Measurements from ENCODE around the gene KRT79.

The KRT79 gene

DNA sequence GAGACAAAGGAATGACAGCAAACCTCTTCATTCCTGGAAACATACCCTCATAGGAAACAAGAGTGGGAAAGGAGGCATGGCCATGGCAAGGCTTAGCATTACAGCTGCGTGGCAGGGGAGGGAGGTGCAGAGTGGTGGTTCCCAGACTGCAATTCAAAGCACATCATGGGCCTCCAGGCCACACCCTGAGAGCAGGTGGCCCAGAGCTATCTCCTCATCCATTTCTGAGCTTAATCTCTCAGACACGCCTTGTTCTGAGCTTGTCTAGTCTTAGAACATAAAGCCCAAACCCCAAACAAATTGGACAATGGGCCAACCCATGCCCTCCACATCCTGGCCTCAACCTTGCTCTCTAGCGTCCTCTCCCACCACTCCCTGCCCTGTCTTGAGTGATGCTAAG is 32.3 kb downstream of the KRT79 start:
- DNase-seq (ENCODE audit: extremely low read depth, low read depth), result no peak
- TF ChIP-seq, protein P1, sequence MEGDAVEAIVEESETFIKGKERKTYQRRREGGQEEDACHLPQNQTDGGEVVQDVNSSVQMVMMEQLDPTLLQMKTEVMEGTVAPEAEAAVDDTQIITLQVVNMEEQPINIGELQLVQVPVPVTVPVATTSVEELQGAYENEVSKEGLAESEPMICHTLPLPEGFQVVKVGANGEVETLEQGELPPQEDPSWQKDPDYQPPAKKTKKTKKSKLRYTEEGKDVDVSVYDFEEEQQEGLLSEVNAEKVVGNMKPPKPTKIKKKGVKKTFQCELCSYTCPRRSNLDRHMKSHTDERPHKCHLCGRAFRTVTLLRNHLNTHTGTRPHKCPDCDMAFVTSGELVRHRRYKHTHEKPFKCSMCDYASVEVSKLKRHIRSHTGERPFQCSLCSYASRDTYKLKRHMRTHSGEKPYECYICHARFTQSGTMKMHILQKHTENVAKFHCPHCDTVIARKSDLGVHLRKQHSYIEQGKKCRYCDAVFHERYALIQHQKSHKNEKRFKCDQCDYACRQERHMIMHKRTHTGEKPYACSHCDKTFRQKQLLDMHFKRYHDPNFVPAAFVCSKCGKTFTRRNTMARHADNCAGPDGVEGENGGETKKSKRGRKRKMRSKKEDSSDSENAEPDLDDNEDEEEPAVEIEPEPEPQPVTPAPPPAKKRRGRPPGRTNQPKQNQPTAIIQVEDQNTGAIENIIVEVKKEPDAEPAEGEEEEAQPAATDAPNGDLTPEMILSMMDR (IDR thresholded peaks at IDR 0.05; ENCODE audit: low read depth, low read length), result no peak

DNA sequence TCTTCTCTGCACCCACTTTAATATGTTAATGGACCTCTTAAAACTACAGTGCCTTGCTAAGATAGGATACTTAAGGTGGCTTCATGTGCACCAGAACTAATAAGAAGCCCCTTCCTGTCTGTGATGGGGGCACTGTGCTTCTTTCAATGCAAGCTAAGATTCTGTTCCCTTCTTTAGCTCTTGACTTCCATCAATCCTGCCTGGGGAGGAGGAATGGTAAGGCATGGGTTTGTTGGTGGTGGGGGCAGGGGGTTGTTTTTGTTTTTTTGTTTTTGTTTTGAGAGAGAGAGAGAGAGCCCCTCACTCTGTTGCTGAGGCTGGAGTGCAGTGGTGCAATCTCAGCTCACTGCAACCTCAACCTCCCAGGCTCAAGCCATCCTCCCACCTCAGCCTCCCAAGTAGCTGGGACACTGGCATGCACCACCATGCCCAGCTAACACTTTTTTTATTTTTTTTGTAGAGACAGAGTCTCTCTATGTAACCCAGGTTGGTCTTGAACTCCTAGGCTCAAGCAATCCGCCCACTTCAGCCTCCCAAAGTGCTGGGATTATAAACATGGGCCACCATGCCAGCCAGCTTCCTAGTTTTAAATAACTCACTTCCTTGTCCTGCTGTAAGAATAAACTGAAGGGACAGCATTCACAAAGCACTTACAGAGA is 33.7 kb downstream of the KRT79 start:
- TF ChIP-seq, protein P1 (IDR thresholded peaks at IDR 0.05; ENCODE audit: low read depth, low read length), result no peak
- no peak for DNase-seq (ENCODE audit: extremely low read depth, low read depth)

DNA sequence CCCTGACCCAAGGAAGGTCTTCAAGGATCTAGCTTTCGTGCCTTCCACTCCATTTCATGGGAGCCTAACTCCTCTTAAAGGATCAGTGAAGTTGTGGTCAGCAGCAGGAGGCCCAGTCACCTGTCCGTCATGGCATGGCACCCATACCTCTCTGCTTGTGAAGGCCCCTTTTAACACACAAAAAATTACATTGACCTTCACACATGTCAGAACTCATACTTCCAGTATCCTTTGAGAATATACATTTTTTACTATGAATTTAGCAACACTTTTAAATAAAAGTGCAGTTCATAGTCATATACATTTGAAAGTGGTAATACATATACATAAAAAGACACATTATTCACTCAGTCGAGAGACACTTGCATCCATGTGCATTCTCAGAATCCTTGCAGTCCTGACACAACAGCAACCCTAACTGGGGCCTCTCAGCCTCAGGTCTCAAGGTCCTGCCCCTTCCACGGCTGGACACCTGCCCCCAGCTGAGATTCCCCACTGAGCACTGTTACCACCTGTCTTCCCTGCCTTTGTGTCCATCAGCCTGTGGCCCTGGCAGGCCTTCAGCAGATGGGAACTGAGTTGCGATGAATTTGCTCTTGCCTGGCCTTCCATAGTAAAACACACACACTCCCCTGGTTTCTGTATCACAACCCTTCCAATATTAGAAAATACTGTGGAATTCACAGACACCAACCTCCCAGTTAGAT is 34.5 kb downstream of the KRT79 start:
- TF ChIP-seq, protein P1 (IDR thresholded peaks at IDR 0.05; ENCODE audit: low read depth, low read length), result no peak
- no peak for DNase-seq (ENCODE audit: extremely low read depth, low read depth)

DNA sequence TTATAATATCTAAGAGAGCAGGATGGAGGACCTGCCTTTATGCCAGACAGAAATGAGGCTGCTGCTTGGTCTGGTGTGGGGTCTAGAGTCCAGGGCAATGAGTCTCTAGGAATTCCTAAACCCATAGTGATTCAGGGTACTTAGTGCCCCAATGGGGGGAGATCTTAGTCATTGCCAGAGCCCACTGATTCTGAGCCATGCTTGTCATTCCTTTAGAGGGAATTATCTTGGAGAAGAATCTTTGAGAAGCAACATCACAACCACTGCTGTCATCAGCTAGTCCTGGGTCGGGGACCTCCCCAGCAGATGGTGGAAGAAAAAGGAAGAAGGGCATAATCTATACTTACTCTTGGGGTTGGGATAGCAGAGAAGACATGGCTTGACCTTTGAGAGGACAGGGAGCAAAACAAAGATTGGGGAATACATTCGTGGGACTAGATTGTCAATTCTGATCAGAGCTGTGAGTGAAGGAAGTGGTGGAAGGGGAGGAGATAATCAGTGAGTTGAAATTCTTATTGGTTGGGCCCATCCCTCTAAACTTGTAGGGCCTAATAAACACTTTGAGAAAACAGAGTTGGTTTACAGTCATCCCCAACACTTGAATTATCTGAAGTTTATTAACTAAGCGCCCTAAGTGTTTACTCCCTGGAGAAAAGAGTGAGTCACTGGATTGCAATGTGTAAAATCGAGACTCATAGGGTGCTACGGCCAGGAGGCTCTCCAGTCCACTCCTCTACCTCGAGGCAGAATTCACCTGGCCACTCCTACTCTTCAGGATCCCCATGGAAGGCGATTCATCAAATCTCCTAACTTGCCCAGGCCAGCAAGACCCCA is 35.2 kb downstream of the KRT79 start:
- no peak for DNase-seq (ENCODE audit: extremely low read depth, low read depth)
- TF ChIP-seq, protein P1 (IDR thresholded peaks at IDR 0.05; ENCODE audit: low read depth, low read length), result no peak

DNA sequence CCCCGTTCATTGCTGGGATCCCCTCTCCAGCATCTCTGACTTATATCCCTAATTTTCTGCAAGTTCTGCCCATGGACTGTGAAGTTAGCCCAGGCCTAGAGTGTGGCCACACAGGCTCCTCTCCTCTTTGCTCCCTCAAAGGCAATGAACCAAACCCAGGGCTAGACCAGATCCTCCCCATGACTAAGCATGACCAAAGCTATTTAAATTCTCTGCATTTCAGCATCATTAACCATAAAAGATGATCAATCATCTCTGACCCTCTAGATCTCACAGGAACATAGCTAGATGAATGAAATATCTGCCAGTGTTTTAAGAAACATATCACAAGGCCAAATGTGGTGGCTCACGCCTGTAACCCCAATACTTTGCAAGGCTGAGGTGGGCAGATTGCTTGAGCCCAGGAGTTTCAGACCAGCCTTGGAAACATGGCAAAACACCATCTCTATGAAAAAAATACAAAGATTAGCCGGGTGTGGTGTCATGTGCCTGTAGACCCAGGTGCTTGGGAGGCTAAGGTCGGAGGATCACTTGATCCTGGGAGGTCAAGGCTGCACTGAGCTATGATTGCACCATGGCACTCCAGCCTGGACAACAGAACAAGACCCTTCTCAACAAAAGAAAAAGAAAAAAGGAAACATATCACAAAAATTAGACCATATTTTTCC is 36.0 kb downstream of the KRT79 start:
- TF ChIP-seq, protein P1 (IDR thresholded peaks at IDR 0.05; ENCODE audit: low read depth, low read length), result no peak
- DNase-seq (ENCODE audit: extremely low read depth, low read depth), result no peak

DNA sequence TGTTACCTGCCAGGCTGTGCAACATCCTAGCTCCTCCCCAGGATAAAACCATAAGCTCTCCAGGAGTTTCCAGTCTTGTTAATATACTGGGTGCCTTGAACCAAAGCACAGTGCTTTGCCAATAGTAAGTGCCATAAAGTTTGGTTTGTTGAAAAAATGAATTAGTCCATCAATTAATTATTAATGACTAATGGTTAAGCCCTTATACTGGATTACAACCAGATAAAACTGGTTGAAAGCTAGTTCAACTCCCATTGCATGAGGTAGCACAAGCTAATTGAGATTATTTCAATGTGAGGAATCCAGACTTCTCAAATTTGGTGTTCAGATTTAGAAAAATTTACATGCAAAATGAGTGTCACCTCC is 36.6 kb downstream of the KRT79 start:
- TF ChIP-seq, protein P1 (IDR thresholded peaks at IDR 0.05; ENCODE audit: low read depth, low read length), result no peak
- DNase-seq (ENCODE audit: extremely low read depth, low read depth), result no peak

Measured in AG09319 (cell line).